ENCODE results near the gene MT1B. TPM values are rescaled to one million over a fixed set of nuclear protein-coding genes. Genes with fewer than 3 reads are reported as not detected.
A peak's percentile ranks its signal among the peaks of the same experiment; 100 is the strongest.

Gene MT1B
- total and polyA plus RNA-seq, 2 of the 13 experiments (the other 11 are each of a cell fraction or from before 2014, with no cell fraction given): 0.89 TPM; not detected in 1

- TF ChIP-seq REST (IDR thresholded peaks at IDR 0.05; ENCODE audit: borderline replicate concordance in 1 of 2, low read depth in 1 of 2, low read length in 2 of 2) (peak in 1 of 2 experiments; percentile 20; a peak in 1 of 4 replicates), KAT8 (CRISPR knock-in tag; IDR thresholded peaks at IDR 0.05) (peak; percentile 72), HMGA1 (CRISPR knock-in tag; conservative IDR thresholded peaks at IDR 0.05) (no peak), ZBTB42 (CRISPR knock-in tag; IDR thresholded peaks at IDR 0.05) (no peak), RXRA (CRISPR knock-in tag; IDR thresholded peaks at IDR 0.05) (peak; percentile 46; the same call in 1 of the 2 replicates), NR2C2 (CRISPR knock-in tag; IDR thresholded peaks at IDR 0.05; ENCODE audit: borderline replicate concordance) (no peak), ZKSCAN5 (CRISPR knock-in tag; IDR thresholded peaks at IDR 0.05) (no peak), SRSF9 (IDR thresholded peaks at IDR 0.05; ENCODE audit: borderline replicate concordance, insufficient read depth, low read depth, low read length, poor library complexity, severe bottlenecking) (no peak), CSRNP2 (CRISPR knock-in tag; conservative IDR thresholded peaks at IDR 0.05; ENCODE audit: low read depth) (no peak), HDAC6 (IDR thresholded peaks at IDR 0.05; ENCODE audit: low read depth, low read length) (no peak), CREB1 (IDR thresholded peaks at IDR 0.05) (no peak), CREB1 (CRISPR knock-in tag; IDR thresholded peaks at IDR 0.05) (no peak), SSRP1 (CRISPR knock-in tag; IDR thresholded peaks at IDR 0.05) (no peak), ZNF737 (CRISPR knock-in tag; IDR thresholded peaks at IDR 0.05; ENCODE audit: borderline replicate concordance) (no peak; the same call in 1 of the 2 replicates), ZNF788 (CRISPR knock-in tag; IDR thresholded peaks at IDR 0.05; ENCODE audit: borderline replicate concordance) (peak; percentile 72; the same call in 1 of the 2 replicates), IRX3 (CRISPR knock-in tag; IDR thresholded peaks at IDR 0.05; ENCODE audit: borderline replicate concordance, low read depth) (peak; percentile 24; the same call in 1 of the 2 replicates), POLR2AphosphoS2 (IDR thresholded peaks at IDR 0.05; ENCODE audit: low read depth, low read length) (no peak), SNAI1 (CRISPR knock-in tag; IDR thresholded peaks at IDR 0.05; ENCODE audit: borderline replicate concordance) (peak; percentile 49; the same call in 1 of the 2 replicates), ZNF446 (CRISPR knock-in tag; IDR thresholded peaks at IDR 0.05) (no peak), DMAP1 (CRISPR knock-in tag; IDR thresholded peaks at IDR 0.05) (peak; percentile 86; the same call in 1 of the 2 replicates)
- TF ChIP-seq, protein P1, sequence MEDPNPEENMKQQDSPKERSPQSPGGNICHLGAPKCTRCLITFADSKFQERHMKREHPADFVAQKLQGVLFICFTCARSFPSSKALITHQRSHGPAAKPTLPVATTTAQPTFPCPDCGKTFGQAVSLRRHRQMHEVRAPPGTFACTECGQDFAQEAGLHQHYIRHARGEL (CRISPR knock-in tag; IDR thresholded peaks at IDR 0.05): no peak
Measured at GRCh38 chr16:56681939-56682702, 30.4 kb downstream of the MT1B start, which contains the start of gene MT1X (continued).
